ENCODE data around the gene ZNF48.
A peak's percentile ranks its signal among the peaks of the same experiment; 100 is the strongest.
"Not testable (repeated sequence)": the region's sequence is repeated elsewhere in the genome, so short reads cannot be mapped to it uniquely, and the experiment has no call there.

Gene ZNF48

DNA sequence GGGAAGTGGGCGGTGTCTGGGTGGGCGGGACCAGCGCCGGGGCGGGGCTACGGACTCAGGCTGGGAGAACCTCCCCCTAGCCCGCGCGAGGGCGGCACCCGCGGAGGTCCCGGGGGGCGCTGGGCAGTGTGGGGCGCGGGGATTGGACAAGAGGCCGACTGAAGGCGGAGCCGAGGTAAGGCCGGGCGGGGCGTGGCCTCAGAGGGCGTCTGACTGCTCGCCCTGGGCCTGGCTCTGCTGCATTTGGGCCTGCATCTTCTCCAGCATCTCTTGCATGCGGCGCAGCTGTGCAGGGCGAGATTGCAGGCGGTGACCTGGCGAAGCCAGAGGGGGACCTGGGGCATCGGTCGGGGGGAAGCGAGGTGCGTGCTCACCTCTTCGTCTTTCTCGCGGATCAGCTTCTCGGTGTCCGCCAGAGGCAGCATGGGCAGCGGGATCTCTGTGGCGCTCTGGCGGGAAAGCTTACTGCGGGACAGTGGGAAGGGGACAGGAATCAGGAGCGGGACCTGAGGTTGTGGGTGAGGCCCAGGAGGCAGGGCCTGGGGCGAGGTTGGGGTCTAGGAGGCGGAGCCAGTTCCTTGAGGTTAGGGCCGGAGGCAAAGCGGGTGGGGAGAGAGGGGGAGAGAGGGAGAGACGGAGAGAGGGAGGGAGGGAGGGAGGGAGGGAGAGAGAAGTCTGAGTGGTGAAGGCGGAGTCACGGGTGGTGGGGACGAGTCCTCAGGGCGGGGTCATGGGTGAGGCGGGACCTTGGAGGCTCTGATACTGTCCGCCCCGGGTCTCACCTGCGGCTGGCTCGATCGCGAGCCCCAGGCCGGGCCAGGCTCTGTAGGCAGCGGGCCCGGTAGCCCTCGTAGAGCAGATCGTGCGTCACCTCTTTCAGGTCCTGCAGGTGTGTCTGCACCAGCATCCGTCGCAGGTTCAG, 16.7 kb upstream of the ZNF48 start:
- peak; percentile 95 for DNase-seq

DNA sequence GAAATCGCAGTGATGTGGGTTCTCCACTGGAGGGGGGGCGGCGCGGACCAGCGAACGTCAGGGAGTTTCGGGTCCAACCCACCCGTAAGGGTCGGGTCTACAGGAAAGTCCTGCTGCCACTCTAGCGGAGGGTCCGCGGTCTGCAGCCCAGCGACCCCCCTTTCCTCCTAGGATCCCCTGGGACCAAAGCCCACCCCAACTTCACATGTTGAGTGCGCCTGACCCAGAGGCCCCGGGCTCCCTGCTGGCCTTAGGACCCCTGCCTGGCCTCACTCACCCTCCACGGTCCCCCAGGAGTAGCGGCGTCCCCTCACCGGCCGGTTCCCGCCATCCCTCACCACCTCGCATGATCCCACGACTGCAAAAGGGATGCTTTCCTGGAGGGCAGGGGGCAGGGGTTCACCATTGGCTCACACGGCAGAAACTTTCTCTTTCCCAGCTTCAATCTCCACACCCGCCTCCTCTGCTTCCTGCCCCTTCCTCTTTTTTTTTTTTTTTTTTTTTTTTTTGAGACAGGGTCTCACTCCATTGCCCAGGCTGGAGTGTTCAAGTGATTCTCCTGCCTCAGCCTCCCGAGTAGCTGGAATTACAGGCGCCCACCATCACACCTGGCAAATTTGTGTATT, 15.9 kb upstream of the ZNF48 start:
- DNase-seq = no peak

DNA sequence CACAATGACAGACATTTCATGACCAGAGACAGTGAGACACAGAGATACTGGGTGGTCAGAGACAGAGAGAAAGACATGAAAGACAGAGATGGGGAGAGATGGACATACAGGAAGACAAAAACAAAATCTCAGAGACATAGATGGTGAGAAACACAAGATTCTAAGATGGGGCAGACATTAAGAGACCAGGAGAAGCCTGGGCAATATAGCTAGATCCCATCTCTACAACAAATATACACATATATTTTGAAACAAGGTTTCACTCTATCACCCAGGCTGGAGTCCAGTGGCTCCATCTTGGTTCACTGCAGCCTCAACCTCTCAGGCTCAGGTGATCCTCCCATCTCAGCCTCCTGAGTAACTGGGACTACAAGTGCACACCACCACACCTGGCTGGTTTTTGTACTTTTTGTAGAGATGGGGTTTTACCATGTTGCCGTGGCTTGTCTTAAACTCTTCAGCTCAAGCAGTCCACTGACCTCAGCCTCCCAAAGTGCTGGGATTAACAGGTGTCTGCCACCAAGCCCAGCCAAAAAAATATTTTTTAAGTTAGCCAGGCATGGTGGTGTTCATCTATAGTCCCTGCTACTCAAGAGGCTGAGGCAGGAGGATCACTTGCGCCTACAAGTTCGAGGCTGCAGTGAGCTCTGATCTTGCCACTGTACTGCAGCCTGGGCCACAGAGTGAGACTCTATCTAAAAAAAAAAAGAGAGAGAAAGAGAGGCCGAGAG, 15.0 kb upstream of the ZNF48 start:
- DNase-seq = no peak

DNA sequence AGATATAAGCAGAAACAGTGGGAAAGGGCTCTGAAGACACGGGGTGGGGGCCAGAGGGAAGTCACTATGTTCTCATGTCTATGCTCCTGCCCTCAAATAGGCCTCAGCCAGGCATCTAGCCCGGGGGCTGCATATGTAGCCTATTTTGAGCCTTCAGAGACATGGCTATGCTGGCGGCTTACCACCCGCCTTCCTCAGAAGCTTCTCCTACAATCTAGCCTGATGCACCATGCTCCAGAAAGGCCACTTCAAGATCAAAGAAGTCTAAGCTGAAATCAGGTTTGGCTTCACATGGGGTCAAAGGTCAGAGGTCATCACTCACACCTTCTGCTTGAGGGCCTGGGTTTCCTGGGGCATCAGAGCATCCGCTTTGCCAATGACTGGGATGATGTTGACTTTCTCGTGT, 14.4 kb upstream of the ZNF48 start:
- DNase-seq = no peak

DNA sequence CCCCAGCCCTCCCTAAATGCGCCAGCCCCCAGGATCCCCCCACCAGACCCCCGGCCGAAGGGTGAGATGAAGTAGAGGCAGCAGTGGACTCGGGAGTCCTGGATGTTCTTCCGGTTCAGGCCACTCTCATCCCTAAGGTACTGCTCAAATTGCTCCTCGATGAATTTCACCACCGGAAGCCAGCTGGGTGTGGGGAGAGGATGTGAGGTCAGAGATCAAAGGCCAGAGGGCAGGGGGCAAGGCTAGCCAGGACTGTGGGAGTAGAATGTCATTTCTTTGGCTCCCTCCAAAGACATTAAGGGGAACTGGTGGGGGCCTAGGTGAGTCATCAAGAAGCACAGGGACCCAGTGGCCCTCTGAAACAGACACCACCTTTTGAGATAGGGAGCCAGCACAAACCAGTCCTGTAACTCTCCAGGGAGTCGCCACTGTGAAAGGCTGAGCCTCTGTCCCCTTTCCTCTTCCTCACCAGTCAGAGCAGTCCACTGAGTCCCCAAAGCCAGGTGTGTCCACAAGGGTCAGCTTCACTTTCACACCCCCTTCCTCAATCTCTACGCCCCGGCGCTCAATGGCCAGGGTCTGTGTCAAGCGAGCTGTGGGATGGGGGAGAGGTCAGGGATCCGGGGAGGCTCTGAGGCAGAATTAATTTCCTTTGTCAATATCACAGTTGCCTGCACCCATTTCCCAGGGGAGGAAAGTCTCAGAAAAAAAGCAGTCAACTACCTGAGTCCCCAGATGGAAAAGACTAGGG, 13.8 kb upstream of the ZNF48 start:
- DNase-seq = no peak

DNA sequence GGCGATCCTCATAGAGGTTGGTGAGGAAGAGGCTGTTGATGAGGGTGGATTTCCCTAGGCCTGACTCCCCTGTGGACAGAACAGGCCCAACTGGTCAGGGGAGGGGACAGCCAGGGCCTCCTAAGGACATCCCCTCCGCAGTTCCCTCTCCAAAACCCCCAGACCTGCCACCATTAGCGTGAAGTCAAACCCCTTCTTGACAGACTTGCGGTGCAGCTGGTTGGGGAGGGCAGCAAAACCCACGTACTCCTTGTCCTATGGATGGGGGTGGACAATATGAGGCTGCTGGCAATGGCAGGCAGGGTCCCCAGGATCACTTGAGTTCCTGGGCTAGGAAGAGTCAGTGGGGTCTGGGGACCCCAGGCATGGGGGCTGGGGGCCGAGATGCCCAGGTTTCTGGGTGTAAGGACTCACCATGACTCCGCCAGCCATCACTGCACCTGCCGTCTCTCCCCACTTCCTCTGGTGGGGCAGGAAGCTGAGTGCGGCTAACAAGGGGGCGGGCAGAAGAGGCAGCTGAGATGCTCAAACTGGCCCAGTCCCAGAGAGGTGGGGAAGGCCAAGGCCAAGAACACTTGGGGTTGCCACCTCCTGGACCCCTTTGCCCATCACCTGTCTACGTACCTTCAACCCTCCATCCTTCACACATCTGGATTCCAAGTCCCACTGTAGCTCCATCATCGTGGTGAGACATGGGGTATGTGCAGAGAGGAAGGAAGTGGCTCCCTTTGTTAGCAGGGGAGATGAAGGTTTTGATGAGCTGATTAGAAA, 12.9 kb upstream of the ZNF48 start, which contains the start of gene SEPTIN1:
Gene SEPTIN1, minus strand, starts transcription at position 451 of the 771 bp plus-strand sequence. Its CDS starts 19 bp downstream, at position 432.
- no peak for DNase-seq

DNA sequence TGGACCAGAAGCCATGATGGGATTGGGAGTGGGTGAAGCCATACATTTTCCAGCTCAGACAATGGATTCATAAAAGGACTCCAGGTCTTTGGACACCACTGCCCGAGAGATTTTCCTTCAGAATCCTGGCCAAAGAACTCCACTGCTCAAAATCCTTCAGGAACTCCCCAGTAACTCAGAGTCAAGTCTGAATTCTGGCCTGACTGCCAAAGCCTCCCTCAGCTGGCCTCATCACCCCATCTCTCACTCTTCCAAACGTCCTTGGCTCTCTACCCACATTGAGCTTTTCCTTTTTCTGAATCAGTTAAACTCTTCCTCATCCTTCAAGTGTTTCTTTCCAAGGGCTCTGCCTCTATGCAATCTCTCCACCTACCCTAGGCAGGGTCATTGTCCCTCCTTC, 11.7 kb upstream of the ZNF48 start:
- DNase-seq = no peak

DNA sequence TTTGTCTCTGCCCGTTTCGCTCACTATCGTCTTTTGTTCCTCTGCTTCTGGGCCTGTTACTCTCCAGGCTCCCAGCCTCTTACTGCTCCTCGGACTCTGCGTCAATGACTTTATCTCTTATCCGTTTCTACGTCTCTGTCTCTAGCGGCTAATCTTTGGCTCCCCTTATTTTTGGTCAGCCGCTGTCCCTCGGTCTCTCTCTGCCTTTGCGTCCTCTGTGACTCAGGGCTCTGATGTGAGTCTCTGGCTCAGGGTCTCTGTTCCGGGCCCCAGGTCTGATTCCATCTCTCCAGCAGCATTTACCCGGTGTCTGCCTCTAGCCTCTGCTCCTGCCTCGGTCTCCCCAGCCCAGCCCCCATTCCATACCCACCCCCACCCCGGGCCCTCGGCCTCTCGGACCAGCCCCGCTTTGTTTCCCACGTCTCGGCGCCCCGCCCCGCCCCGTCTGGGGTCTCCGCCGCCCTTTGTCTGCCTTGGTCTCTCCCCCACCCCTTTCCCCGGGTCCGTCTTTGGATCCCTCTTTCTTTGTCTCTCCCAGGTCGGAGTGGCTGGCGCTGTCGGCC, 547 bp upstream of the ZNF48 start:
- DNase-seq = no peak

DNA sequence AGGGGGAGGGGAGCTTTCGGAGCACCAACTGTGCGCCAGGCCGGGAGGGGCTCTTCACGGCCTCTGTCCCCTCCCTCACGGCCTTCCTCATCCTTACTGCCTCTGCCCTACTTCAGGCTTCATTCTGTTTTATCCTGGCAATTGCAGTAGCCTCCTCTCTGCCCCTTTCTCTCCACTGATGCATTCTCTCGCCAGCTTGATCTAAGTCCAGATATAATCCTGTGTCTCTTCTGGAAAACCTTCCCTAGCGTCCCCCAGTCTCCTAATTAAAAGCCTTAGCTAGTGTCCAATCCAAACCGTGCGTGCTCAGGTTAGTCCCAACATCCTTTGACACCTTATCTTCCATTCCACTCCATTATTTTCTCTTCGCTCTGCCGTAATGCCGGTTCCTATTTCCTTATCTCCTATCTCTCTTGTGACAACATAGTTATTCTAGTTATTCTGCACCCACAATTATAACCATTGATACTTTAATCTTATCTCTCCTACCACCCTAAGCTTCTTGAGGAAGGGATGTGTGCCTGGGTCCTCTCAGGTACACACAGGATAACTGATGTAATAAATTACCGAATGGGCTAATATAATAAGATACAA, 869 bp downstream of the ZNF48 start:
- no peak for DNase-seq

DNA sequence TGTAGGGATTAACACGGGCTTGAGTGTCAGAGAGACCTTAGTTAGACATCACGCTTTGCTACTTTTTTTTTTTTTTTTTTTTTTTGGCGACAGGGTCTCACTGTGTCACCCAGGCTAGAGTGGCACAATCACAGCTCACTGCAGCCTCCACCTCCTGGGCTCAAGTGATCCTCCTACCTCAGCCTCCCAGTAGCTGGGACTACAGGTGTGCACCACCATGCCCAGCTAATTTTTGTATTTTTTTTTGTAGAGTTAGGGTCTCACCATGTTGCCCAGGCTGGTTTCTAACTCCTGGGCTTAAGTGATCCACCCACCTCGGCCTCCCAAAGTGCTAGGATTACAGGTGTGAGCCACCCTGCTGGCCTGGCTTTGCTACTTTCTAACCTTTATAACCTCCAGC, 1.4 kb downstream of the ZNF48 start:
- not testable (repeated sequence) for DNase-seq

DNA sequence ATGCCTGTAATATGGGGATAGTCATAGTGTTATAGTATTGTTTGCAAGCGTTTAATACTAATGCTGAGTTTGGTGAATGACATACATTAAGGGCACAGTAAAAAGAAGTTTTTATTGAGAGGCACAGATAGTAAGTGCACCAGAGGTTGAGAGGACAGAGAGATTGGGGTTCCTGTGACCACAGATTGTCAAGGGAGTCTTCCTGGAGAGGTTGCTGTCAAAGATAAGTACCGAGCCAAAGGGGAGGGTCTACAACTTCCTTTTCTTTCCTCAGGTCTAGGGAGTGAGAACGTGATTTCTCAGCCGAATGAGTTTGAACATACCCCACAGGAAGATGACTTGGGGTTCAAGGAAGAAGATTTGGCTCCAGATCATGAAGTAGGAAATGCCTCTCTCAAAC, 1.8 kb downstream of the ZNF48 start:
- DNase-seq = no peak

DNA sequence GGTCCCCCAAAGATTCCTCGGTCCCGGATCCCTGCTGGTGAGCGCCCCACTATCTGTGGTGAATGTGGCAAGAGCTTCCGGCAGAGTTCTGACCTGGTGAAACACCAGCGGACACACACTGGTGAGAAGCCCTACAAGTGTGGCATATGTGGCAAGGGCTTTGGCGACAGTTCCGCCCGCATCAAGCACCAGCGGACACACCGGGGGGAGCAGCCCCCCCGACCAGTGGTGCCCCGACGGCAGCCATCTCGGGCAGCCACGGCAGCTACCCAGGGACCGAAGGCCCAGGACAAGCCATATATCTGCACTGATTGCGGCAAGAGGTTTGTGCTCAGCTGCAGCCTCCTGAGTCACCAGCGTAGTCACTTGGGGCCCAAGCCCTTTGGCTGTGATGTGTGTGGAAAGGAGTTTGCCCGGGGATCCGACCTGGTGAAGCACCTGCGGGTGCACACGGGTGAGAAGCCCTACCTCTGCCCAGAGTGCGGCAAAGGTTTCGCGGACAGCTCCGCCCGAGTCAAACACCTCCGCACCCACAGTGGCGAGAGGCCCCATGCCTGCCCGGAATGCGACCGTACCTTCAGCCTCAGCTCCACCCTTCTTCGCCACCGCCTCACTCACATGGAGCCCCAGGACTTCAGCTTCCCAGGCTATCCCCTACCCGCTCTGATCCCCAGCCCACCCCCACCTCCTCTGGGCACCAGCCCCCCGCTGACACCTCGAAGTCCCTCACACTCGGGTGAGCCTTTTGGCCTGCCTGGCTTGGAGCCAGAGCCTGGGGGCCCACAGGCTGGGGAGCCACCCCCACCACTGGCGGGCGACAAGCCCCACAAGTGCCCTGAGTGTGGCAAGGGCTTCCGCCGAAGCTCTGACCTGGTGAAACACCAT, 2.8 kb downstream of the ZNF48 start:
- DNase-seq = no peak

DNA sequence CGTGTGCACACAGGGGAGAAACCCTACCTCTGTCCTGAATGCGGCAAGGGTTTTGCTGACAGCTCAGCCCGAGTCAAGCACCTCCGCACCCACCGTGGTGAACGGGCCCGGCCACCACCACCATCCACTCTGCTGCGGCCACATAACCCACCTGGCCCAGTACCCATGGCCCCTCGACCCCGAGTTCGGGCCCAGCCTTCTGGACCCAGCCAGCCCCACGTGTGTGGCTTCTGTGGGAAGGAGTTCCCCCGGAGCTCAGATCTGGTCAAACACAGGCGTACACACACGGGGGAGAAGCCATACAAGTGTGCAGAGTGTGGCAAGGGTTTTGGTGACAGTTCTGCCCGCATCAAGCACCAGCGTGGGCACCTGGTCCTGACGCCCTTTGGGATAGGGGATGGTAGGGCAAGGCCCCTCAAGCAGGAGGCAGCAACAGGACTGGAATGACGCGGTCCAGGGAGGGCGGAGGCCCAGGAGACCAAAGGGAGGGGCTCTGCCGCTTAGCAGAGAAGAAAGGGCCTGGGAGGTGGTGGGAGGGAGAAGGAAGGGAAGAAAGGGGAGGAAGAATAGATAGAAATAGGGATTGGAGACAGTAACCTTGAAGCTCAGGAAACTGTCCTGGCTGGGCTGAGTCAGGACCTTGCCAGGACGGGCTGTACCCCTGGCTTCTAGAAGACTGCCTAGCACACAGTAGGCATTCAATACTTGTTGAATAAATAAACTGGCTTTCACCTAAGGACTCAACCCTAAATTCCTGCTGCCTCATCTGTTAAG, 3.6 kb downstream of the ZNF48 start:
- no peak for DNase-seq

DNA sequence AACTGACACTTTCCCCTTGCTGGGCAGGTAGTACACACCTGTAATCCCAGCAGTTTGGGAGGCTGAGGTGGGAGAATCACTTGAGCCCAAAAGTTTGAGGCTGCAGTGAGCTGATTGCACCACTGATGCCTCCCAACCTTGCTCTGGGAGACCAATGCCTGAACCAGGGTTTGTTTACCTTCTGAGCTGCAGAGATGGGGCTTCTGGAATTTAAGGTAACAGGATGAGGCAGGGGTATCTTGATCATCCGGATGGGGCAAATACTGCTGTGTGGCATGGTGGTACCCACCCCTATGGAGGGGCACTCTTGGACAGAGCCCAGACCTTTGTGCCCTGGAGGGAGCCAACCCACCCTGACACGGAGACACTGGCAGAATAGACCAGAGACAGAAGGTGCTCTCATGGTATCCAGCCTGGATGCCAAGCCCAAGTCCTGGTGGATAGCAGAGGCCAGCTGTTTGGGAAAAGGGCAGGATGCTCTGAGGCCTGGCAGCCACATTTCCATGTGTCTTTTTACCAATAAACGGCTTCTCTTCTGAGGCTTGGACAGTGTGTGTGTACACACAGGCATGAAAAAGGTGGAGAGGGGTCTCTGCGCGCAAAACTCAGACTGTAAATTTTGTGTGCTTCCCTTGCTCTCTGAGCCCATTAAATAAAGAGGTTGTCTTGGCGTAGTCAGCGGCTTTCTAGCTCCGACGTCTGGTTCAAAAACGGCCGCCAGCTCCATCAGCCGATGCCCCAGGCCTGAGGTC, 4.4 kb downstream of the ZNF48 start:
- DNase-seq = peak; percentile 21

DNA sequence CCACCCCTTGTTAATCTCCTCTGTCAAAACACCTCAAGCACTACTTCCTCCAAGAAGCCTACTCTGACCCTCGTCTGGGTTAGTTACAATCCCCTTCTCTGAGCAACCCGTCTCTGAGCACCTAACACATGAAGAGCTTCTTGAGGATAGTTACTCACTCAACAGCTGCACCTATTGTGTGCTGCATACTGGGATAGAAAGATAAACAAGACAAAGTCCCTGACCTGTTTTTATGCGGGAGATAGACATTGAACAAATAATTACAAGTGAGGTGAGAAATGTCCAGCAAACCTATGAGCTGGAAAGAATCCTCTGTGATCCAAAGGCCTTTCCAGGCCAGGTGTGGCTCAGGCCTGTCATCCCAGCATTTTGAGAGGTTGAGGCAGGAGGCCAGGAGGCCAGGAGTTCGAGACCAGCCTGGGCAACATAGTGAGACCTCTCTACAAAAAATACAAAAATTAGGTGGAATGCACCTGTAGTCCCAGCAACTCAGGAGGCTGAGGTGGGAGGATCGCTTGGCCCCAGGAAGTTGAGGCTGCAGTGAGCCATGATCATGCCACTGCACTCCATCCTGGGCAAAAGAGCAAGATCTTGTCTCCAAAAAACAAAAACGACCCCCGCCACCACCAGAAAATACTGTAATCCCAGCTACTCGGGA, 6.7 kb downstream of the ZNF48 start:
- DNase-seq = peak; percentile 34

DNA sequence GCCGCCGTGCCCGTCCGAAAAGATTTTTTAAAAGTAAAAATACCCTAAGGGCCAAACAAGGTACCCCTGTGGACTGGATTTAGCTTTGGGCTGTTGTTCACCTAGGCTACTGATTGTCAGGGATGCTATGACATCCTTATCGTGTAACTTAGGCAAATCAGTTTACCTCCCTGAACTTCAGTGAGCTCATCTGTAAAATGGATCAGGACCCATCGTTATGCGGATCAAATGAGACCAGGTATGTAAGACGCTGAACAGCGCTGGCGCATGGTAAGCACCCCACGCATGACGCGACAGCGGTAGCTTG, 11.5 kb downstream of the ZNF48 start:
- no peak for DNase-seq

DNA sequence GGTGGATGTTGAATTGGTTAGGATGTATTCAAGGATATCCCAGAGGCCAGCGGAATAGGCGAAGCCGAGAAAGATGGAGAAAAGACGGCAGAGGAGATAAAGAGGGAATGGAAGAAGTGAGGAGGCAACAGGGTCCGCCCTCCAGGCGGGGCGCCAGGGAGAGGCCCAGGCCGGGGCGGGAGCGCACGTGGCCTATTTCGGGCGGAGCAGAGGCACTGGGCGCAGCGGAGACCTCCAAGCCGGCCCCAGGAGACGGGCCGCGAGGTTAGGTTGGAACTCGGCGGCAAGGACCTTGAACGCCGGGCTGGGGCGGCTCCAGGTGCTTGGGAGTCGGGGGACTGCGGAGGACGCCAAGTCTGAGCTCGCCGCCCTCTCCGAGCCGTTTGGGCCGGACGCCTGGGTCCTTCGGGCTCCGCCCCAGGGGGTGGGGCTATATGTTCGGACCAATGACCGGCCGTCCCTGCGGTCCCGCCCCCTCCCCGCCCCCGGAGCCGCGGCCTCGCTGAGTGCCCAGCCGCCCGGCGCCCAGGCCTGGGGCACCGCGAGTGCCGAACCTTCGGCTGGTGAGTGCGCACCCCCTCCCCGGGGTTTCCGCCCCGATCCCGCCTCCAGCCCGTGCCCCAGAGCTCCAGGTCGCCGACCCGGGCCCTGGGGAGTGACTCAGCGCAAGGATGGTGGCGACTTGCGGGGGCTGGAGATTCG, 12.0 kb downstream of the ZNF48 start, which contains the start of gene ZNF771:
Gene ZNF771, plus strand, starts transcription at position 505 of the 702 bp plus-strand sequence. CDS start 448 bp downstream, outside the sequence.
- peak; percentile 73 for DNase-seq
